HS-5 (cell line): ENCODE data around the gene CCDC85A.
"Not testable (repeated sequence)": the region's sequence is repeated elsewhere in the genome, so short reads cannot be mapped to it uniquely, and the experiment has no call there.

ENCODE experiments used
- DNase-seq: peaks from one replicate; pipeline ENCODE4 v3.0.0-alpha.2; 2012; ENCODE audit warnings: low read depth

The CCDC85A gene

GRCh38 chr2:56183643-56184499 is at the start of gene CCDC85A:
TSS of gene CCDC85A (plus strand) at chr2:56183990. CDS start at chr2:56184625, 635 bp downstream.
- peak; percentile 39 for DNase-seq

DNA sequence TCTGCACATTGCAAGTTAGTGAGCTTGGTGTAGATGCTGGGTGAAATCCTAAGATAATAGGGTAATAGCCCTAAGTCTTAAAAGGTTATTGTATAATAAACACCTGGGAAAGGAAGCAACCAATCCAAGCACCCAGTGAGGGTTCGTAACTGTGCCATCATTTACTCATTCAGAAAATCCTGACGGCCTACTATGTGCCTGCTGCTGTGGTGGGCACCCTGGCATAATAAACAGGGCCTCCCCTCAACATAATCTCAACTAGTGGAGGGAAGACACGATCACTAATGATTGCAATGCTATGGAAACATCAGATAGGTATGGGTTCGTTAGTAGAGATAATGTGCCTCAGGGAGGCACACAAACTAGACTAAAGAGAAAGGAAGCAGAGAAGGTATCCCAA is 48.9 kb upstream of the CCDC85A start:
- no peak for DNase-seq

- not testable (repeated sequence) for DNase-seq
Measured at GRCh38 chr2:56142497-56143061, 41.2 kb upstream of the CCDC85A start.

GRCh38 chr2:56147907-56148306 is 35.9 kb upstream of the CCDC85A start:
- DNase-seq: no peak

DNA sequence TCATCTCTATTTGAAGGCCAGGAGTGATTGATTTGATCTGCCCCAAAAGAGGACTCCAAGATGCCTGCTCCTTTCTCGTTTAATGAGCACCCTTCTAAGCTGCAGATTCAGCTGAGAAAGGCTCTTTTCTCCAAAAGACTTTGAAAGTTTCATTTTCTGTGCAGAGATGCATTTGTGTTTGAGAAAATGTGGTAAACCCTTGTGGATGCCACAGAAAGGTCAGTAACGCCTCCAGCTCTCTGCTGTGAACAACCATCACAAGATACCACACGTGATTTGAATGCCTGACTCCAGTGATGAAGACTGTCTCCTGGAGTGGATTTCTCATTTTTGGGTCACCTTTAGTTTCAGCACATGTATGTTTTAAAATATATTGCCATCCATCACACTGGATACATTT is 35.0 kb upstream of the CCDC85A start:
- DNase-seq: no peak

GRCh38 chr2:56151841-56152240 is 31.9 kb upstream of the CCDC85A start:
- no peak for DNase-seq

- DNase-seq: no peak
Measured at GRCh38 chr2:56155188-56155587, 28.6 kb upstream of the CCDC85A start.

DNA sequence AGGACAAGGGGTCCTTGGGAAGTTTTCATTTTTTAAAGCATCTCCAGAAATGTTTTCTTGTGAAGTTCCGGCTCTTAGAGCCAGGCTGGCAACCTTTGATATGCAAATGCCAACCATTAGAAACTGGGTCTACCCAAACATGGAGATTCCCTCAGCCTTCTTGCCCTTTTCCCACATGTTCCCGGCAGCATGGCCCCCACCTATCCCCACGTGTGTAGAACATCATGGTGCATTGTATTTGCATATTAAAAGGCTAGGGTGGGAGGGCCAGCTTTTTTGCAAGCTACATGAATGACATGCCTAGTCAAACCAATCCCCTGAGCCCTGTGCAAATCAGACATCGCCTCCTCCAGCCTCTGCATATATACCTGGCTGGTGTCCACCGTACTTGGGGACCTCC is 23.9 kb upstream of the CCDC85A start:
- DNase-seq: not testable (repeated sequence)

DNA sequence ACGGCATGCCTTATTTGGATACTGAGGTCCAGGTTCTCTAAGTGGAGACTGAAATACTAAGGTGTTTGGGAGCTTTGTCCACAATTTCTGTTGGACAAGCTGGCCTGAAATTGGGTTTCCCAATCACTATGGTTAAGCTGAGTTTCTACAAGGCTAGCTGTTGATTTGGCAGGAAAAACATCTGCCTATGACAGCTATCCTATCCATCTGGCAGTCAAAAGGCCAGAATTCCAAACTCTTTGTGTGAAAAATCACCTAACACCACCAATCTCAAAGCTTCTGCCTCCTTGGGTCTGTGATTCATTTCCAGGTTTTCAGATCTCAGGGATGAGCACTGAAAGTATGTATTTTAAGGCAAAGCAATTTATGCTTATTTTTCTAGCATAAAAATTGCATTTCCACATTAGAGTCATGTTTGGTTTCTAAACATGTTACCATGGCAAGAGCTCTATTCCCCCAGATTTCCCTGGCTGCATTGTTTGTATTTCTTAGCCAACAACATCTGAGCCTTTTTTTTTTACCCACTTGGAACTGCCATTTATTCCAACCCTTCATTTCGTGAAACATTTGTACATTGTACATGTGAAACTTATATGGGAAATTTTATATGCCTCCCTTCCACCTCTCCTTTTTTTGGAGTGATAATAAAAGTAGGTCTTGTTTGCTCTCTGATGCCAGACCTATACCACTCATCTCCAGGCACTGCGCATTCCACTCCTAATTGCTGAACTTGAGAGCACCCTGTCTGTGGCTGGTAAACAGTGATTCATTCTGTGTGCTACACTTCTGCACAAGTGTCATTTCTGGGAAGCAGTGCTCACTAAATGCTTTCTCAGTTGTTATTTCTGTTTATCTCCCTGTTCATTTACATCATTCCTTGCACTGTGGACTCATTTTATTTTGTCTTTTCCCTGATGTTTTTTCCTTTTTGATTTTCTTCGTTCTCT is 15.9 kb upstream of the CCDC85A start:
- no peak for DNase-seq

GRCh38 chr2:56169521-56169920 is 14.3 kb upstream of the CCDC85A start:
- no peak for DNase-seq

- DNase-seq: no peak
Measured at GRCh38 chr2:56170504-56170903, 13.3 kb upstream of the CCDC85A start.

DNA sequence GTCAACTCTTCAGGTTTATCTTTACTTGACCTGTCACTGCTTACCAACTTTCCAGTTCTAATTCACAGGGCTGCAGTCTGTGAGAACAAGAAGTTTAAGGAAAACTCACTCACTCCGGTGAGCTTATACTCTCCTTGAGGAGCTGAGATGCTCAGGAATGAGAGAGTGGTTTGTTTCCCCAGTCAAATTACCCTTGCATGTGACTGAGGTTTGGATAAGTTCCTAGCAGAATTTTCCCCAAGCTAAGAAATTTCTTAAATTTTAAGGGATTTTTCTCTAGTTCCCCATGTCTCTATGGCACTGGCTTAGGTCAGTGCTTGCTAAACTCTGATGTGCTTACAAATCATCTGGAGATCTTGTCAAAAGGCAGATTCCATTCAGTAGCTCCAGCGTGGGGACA is 12.8 kb upstream of the CCDC85A start:
- no peak for DNase-seq

GRCh38 chr2:56175779-56176178 is 8.0 kb upstream of the CCDC85A start:
- no peak for DNase-seq

DNA sequence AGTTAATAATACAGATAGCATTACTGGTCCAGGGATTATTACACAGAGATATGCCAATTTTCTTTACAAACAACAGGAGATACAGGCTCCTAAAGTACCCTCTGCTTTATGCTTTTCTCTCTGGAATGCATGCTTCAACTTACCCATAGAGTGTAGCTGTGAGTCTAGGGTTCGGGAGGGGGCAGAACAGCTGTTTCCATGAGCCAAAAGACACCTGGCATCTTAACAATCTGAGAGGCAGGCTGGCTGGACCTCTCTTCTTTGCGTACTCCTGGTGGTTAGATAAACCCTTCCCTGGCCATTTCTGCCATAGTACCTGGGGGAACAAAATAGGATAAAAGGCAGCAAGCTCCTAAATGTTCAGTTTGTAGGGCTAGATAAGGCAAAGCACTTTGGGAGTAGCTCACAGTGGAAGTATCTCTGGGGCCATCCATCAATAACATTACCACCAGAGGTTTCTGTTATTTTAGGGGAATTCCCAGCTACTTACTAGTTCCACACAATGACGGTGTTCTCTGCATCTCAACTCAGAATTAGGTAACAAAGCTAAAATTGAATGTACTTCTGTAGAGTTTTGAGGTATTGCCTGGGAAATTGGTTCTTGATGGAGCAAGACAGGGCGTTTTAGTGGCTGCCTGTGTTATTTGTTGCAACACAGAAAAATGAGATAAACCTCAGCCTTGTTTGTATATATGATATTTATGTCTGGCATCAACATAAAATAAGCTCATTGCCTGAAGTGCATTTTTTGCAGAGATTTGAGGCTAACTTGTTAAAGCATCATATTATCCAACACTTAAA is 6.2 kb upstream of the CCDC85A start:
- DNase-seq: no peak

DNA sequence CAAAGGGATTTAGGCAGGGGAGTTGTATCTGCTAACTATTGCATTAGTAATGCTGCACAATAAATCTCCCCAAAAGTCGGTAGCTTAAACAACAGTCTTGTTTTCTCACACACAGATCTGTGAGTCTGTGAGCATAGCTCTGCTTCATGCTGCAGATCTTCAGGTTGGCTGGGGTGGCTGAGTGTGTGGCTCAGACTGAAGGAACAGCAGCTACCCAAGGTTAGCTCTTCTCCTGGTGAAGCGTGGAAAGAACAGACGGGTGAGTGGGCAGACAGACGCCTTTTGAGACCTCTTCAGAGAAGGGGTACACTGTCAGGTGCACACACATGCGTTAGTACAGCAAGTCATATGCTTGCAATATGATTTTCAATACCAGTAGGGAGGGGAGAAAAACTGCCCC is 3.9 kb upstream of the CCDC85A start:
- DNase-seq: no peak

GRCh38 chr2:56182420-56182819 is 1.4 kb upstream of the CCDC85A start:
- DNase-seq: no peak

GRCh38 chr2:56184500-56185011 is 766 bp downstream of the CCDC85A start:
- DNase-seq: no peak

DNA sequence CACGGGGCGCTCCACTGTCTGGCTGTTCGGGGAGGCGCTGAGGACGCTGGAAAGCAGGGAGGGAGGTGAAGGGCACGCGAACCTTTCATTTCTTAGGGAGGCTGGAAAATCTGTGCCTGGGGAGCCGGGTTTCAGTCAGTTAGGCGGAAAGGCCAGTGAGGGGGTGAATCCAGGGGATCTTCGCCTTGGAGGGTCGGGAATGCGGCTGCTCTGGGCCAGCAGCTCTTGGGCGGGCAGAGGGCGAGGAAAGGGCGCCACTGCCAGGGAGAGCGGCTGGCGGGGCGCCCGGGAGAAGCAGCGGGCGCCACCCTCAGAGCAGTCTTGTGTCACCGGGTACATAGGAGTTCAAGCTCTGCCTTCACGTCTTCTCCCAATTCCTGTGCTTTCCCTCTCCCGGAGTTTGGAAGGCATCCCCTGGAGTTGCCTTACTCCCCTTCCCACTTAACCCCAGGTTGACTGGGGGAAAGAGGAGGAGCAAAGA is 1.4 kb downstream of the CCDC85A start:
- DNase-seq: no peak

DNA sequence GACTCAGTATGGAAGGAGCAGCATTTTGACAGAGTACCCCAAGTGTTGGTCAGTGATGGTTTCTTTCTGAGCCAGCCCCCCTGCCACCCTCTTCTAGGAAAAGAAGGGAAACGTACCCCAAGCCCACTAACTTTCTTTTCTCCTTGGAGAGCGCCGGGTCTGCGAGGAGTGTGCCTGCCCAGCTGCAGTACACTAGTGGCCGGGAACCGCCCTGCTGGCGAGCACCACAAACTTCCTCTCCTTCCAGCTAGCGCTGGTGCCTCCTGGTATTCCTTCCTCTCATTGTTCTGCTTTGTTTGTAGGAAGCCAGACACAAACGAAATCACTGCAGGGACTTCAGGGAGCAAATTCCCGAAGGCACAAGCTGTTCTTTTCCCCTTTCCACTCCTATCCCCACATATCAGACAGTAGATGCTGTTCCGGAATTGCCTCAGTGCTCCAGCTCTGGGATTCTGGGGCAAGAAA is 1.8 kb downstream of the CCDC85A start:
- DNase-seq: no peak

- no peak for DNase-seq
Measured at GRCh38 chr2:56191617-56192016, 7.8 kb downstream of the CCDC85A start.

- no peak for DNase-seq
Measured at GRCh38 chr2:56192664-56193305, 9.0 kb downstream of the CCDC85A start.
